Liver (tissue), 9 donors: Measurements from ENCODE around the gene SERTAD2. TPM values are rescaled to one million over a fixed set of nuclear protein-coding genes. Genes with fewer than 3 reads are reported as not detected.

Source experiments
- DNase-seq: peaks from one replicate; pipeline ENCODE4 v3.0.0-alpha.2; 2017; ENCODE audit warnings: low spot score
- H3K27ac ChIP-seq, 2 donors: one replicate each; pipeline ENCODE4 v1.7.0; 2013; ENCODE audit warnings: inconsistent platforms in 2 of 2, low read length in 2 of 2, control low read depth in 1 of 2, low read depth in 1 of 2, mild to moderate bottlenecking in 1 of 2
- H3K27me3 ChIP-seq, 4 donors: one replicate each; pipeline versions ENCODE4 v1.6.1 to v1.7.0; 2013; ENCODE audit warnings: low read length in 3 of 4, inconsistent platforms in 1 of 4, mild to moderate bottlenecking in 1 of 4, moderate library complexity in 1 of 4; ENCODE audit not compliant: control insufficient read depth in 4 of 4, insufficient read depth in 4 of 4
- H3K36me3 ChIP-seq, 4 donors: one replicate each; pipeline versions ENCODE4 v1.6.1 to v1.7.0; 2013; ENCODE audit warnings: low read length in 3 of 4, mild to moderate bottlenecking in 3 of 4, low read depth in 1 of 4, moderate library complexity in 1 of 4; ENCODE audit not compliant: control insufficient read depth in 4 of 4, insufficient read depth in 3 of 4
- H3K4me1 ChIP-seq, 4 donors: one replicate each; pipeline versions ENCODE4 v1.6.1 to v1.7.0; 2013; ENCODE audit warnings: low read length in 3 of 4, mild to moderate bottlenecking in 3 of 4, moderate library complexity in 1 of 4; ENCODE audit not compliant: control insufficient read depth in 4 of 4, insufficient read depth in 4 of 4
- H3K4me3 ChIP-seq, 3 donors: one replicate each; pipeline versions ENCODE4 v1.6.1 to v1.7.0; 2013; ENCODE audit warnings: low read length in 3 of 3, control low read depth in 1 of 3, low read depth in 1 of 3, mild to moderate bottlenecking in 1 of 3
- H3K9ac ChIP-seq, 2 donors: one replicate each; pipeline ENCODE4 v1.7.0; 2013; ENCODE audit warnings: low read length in 2 of 2, mild to moderate bottlenecking in 2 of 2, moderate library complexity in 2 of 2, control low read depth in 1 of 2, low read depth in 1 of 2
- H3K9me3 ChIP-seq, 4 donors: one replicate each; pipeline versions ENCODE4 v1.6.1 to v1.7.0; 2013; ENCODE audit warnings: low read length in 3 of 4; ENCODE audit not compliant: control insufficient read depth in 4 of 4
- ATF3 ChIP-seq: IDR thresholded peaks from 2 replicates; pipeline ENCODE4 v1.6.1; 2016; ENCODE audit warnings: antibody characterized with exemption
- CTCF ChIP-seq: fragments of 150-350 bp; IDR thresholded peaks from 2 replicates; pipeline ENCODE4 v1.5.1; 2017; ENCODE audit warnings: improper control_type of control experiment, low read depth, low read length; ENCODE audit not compliant: missing input control
- FOXA1 ChIP-seq: IDR thresholded peaks from 2 replicates; pipeline ENCODE4 v1.6.1; 2016; ENCODE audit warnings: antibody characterized with exemption
- FOXA2 ChIP-seq: IDR thresholded peaks from 2 replicates; pipeline ENCODE4 v1.6.1; 2016; ENCODE audit warnings: antibody characterized with exemption
- GABPA ChIP-seq, 2 donors: IDR thresholded peaks in 1 of 2; conservative IDR thresholded peaks in 1 of 2; 2 replicates each; pipeline ENCODE4 v1.6.1; 2016; ENCODE audit warnings: antibody characterized with exemption in 2 of 2, mild to moderate bottlenecking in 1 of 2, moderate library complexity in 1 of 2
- HNF4G ChIP-seq: IDR thresholded peaks from 2 replicates; pipeline ENCODE4 v1.6.1; 2016; ENCODE audit warnings: antibody characterized with exemption
- MAX ChIP-seq: IDR thresholded peaks from 2 replicates; pipeline ENCODE4 v1.6.1; 2016; ENCODE audit warnings: antibody characterized with exemption
- NR2F2 ChIP-seq: IDR thresholded peaks from 2 replicates; pipeline ENCODE4 v1.6.1; 2016; ENCODE audit warnings: antibody characterized with exemption
- REST ChIP-seq: IDR thresholded peaks from 2 replicates; pipeline ENCODE4 v1.6.1; 2016; ENCODE audit warnings: antibody characterized with exemption, mild to moderate bottlenecking
- RXRA ChIP-seq, 2 donors: IDR thresholded peaks; 2 replicates each; pipeline ENCODE4 v1.6.1; 2017 to 2018; ENCODE audit warnings: antibody characterized with exemption in 2 of 2, mild to moderate bottlenecking in 1 of 2
- YY1 ChIP-seq: IDR thresholded peaks from 2 replicates; pipeline ENCODE4 v1.6.1; 2016; ENCODE audit warnings: antibody characterized with exemption, mild to moderate bottlenecking
- ZBTB33 ChIP-seq: IDR thresholded peaks from 2 replicates; pipeline ENCODE4 v1.6.1; 2016; ENCODE audit warnings: antibody characterized with exemption
- WGBS: extraction: QIAGEN DNeasy Blood & Tissue Kit; methylation state at CpG from one replicate; pipeline ENCODE4 v1.1.7; 2013; 5-methylcytosine and 5-hydroxymethylcytosine counted together
- polyA plus RNA-seq, 2 donors: library from polyadenylated mRNA; stranded (reverse) in 1 of 2; unstranded in 1 of 2; fragments of 200-250 nt in 1 of 2; fragments of >200 nt in 1 of 2; fragmentation: Nextera tagmentation in 1 of 2; extraction: Ambion mirVana in 1 of 2; gene quantifications; one replicate each; pipeline versions ENCODE4 v1.2.1 to v1.2.3, GENCODE V29; 2013 to 2015
- total RNA-seq, 2 donors: library from RNA; depleted of rRNA; stranded (reverse); fragments of >200 nt; gene quantifications; one replicate each; pipeline ENCODE4 v1.2.3, GENCODE V29; 2014
- donor health status: healthy.
- donor health status: healthy.
- donor health status: healthy.
- donor health status: healthy.
- donor health status: healthy.

Gene SERTAD2
- total and polyA plus RNA-seq, 4 donors, result 5.1 to 13.3 (median 6.4) TPM

- TF ChIP-seq ZBTB33 (no peak), CTCF (no peak)
- DNase-seq, result no peak
- H3K36me3 ChIP-seq, result peaks cover 3 to 12% (median 8%) of the 10 kb centered on the region in 4 donors
- peaks cover 7 to 49% (median 30%) of the 10 kb centered on the region in 4 donors for H3K4me1 ChIP-seq
- H3K9ac ChIP-seq, result no peak overlapping the region
- no peaks in the 10 kb centered on the region for H3K27me3 ChIP-seq
- H3K27ac ChIP-seq, result peak overlapping the region in 1 of 2 donors; percentile 1
- WGBS, result 48% methylated on average over 2 of the region's 2 CpGs
- H3K4me3 ChIP-seq, result no peak overlapping the region
- H3K9me3 ChIP-seq, result no peaks in the 10 kb centered on the region
These were observed 14.0 kb downstream of the SERTAD2 start for GRCh38 chr2:64639691-64640090.

GRCh38 chr2:64638502-64639120 lies 15.1 kb downstream of the SERTAD2 start:
- Histone ChIP-seq H3K9me3 (no peaks in the 10 kb centered on the region), H3K27me3 (no peaks in the 10 kb centered on the region), H3K36me3 (peaks cover 3 to 12% (median 9%) of the 10 kb centered on the region in 4 donors), H3K9ac (no peak overlapping the region), H3K27ac (no peak overlapping the region), H3K4me1 (peaks cover 7 to 42% (median 23%) of the 10 kb centered on the region in 4 donors), H3K4me3 (no peak overlapping the region)
- DNase-seq, result no peak
- no peak for TF ChIP-seq FOXA1
- no peak for TF ChIP-seq HNF4G
- no peak for TF ChIP-seq GABPA (IDR thresholded peaks at IDR 0.05 in 1 of 2, conservative IDR thresholded peaks at IDR 0.05 in 1 of 2)
- no peak for TF ChIP-seq ATF3
- no peak for TF ChIP-seq MAX
- no peak for TF ChIP-seq NR2F2
- no peak for TF ChIP-seq FOXA2
- TF ChIP-seq REST, result no peak
- TF ChIP-seq RXRA (IDR thresholded peaks at IDR 0.05), result no peak
- TF ChIP-seq YY1, result no peak
- 81% methylated on average over 4 of the region's 4 CpGs for WGBS
